T-helper 1 cell treated with Interleukin-12 subunit alpha and Interleukin-12 subunit beta and Interleukin-4 antibody, amounts not matched to agents 30 μg/mL and 1 μg/mL, for 36 hours (primary cell): ENCODE measurements around the gene KRT7.
A peak's percentile ranks its signal among the peaks of the same experiment; 100 is the strongest.

Source experiments
- H3K27ac Mint-ChIP-seq: one replicate; pipeline ENCODE4 v1.8.0; 2021; ENCODE audit warnings: mild to moderate bottlenecking, mixed read lengths
- H3K27me3 Mint-ChIP-seq: one replicate; pipeline ENCODE4 v1.8.0; 2021; ENCODE audit warnings: low read depth, mixed read lengths
- H3K36me3 Mint-ChIP-seq: one replicate; pipeline ENCODE4 v1.8.0; 2021; ENCODE audit warnings: low read depth, mixed read lengths
- H3K4me1 Mint-ChIP-seq: one replicate; pipeline ENCODE4 v1.8.0; 2021; ENCODE audit warnings: low read depth, mixed read lengths
- H3K4me3 Mint-ChIP-seq: one replicate; pipeline ENCODE4 v1.8.0; 2021; ENCODE audit warnings: mild to moderate bottlenecking, moderate library complexity, mixed read lengths
- H3K9me3 Mint-ChIP-seq: one replicate; pipeline ENCODE4 v1.8.0; 2021; ENCODE audit warnings: mixed read lengths

KRT7 gene

DNA sequence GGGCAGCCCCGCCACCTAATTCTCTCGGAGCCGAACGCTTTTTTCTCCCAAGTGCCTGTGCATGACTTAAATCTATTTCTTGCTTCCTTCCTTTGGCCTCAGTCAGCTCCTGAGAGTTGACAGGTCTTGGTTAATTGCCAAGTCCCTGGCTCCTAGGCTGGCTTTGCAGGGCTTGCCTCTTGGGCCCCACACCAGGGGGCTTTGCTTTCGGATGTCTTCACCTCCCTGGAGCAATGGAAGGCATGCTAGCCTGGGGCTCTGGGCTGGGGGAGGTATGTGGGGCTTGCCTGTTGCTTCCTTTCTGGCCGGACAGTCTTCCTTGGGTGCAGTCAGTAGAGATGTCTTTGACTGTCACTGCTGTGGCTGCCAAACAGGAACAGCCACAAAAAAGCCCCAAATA lies 39.1 kb upstream of the KRT7 start:
- Mint-ChIP-seq H3K4me1 (peaks cover 8% of the 10 kb centered on the region), H3K4me3 (no peak overlapping the region), H3K27me3 (peaks cover 8% of the 10 kb centered on the region), H3K36me3 (no peaks in the 10 kb centered on the region), H3K27ac (no peak overlapping the region), H3K9me3 (no peaks in the 10 kb centered on the region)

DNA sequence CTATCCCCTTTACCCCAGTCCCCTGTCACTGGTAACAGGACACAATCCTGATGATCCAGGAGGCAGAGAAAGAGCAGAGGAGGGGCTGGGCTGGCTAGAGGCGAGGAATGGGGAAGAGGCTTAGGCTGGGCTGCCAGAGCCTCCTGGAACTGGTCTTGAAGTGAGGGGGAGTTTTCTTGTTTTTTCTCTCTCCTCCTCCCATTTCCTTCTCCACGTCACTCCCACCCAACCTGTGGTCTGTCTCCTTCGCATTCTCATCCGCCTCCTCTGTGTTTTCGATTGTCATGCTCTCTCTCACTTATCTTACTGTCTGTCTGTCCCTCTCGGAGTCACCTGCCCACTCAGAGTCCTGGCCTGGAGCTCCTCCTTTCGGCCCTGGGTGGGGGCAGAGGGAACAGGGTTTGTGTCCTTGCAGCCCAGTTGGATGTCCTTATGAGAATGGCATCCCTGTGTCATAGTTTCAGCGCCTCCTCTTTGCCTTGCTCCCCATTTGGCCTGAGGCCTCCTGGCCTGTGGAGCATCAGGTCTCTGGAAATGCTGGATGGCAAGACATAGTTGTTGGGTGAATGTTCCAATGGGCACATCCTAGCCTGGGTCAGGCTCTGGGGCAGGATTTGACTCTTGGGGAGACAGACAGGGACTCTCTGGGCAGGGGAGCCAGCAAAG lies 37.8 kb upstream of the KRT7 start:
- Mint-ChIP-seq H3K9me3 (no peaks in the 10 kb centered on the region), H3K4me3 (no peak overlapping the region), H3K27me3 (peaks cover 8% of the 10 kb centered on the region), H3K4me1 (peaks cover 5% of the 10 kb centered on the region), H3K27ac (no peak overlapping the region), H3K36me3 (no peaks in the 10 kb centered on the region)

GRCh38 chr12:52197371-52198231 lies 35.4 kb upstream of the KRT7 start:
- Mint-ChIP-seq H3K27ac (no peak overlapping the region), H3K27me3 (peaks cover 12% of the 10 kb centered on the region), H3K4me1 (peaks cover 5% of the 10 kb centered on the region), H3K36me3 (no peaks in the 10 kb centered on the region), H3K9me3 (no peaks in the 10 kb centered on the region), H3K4me3 (no peak overlapping the region)

GRCh38 chr12:52198454-52199215 lies 34.4 kb upstream of the KRT7 start:
- H3K27ac Mint-ChIP-seq = no peak overlapping the region
- peaks cover 6% of the 10 kb centered on the region for H3K4me1 Mint-ChIP-seq
- H3K9me3 Mint-ChIP-seq = no peaks in the 10 kb centered on the region
- peaks cover 18% of the 10 kb centered on the region for H3K27me3 Mint-ChIP-seq
- H3K36me3 Mint-ChIP-seq = no peaks in the 10 kb centered on the region
- H3K4me3 Mint-ChIP-seq = no peak overlapping the region

- H3K27ac Mint-ChIP-seq = no peak overlapping the region
- H3K27me3 Mint-ChIP-seq = peaks cover 18% of the 10 kb centered on the region
- no peaks in the 10 kb centered on the region for H3K36me3 Mint-ChIP-seq
- H3K4me3 Mint-ChIP-seq = no peak overlapping the region
- H3K9me3 Mint-ChIP-seq = no peaks in the 10 kb centered on the region
- H3K4me1 Mint-ChIP-seq = peaks cover 3% of the 10 kb centered on the region
Observed at GRCh38 chr12:52199294-52199919, 33.6 kb upstream of the KRT7 start.

DNA sequence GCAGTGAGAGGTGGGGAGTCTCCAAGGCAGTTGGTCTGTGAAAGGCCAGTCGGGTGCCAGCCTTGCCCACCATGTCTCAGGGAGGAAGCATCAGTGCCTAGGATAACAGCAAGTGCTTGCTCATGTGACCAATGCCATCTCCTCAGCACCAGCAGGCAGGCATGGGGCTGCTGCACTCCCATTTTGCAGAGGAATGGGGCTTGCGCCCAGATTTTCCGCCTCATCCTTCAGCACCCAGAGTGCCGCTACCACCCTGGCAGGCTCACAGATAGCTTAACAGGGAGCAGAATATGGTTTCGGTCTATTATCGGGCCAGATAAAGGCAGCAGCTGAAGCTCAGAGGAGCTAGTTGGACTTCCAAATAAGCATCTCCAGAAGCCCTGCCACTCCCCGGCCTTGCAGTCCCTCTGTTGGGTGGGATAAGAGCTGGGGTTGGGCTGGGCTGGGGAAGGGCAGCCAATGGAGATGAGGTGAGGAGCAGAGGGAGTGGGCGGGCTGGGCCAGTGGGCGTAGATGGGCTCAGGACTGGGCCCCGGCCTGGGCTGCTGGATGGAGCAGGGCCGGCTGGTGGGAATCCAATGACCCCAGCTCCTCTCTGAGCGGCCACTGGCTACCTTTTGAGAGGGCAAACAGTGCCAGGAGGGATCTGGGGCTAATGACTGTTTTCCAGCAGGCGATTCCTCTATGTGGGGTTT lies 32.8 kb upstream of the KRT7 start:
- Mint-ChIP-seq H3K4me3 (no peak overlapping the region), H3K36me3 (no peaks in the 10 kb centered on the region), H3K27ac (no peak overlapping the region), H3K27me3 (peaks cover 17% of the 10 kb centered on the region), H3K9me3 (no peaks in the 10 kb centered on the region), H3K4me1 (peaks cover 2% of the 10 kb centered on the region)

- H3K4me3 Mint-ChIP-seq = no peak overlapping the region
- peaks cover 1% of the 10 kb centered on the region for H3K4me1 Mint-ChIP-seq
- no peak overlapping the region for H3K27ac Mint-ChIP-seq
- no peaks in the 10 kb centered on the region for H3K36me3 Mint-ChIP-seq
- no peaks in the 10 kb centered on the region for H3K9me3 Mint-ChIP-seq
- peaks cover 14% of the 10 kb centered on the region for H3K27me3 Mint-ChIP-seq
Observed at GRCh38 chr12:52200781-52201450, 32.1 kb upstream of the KRT7 start.

DNA sequence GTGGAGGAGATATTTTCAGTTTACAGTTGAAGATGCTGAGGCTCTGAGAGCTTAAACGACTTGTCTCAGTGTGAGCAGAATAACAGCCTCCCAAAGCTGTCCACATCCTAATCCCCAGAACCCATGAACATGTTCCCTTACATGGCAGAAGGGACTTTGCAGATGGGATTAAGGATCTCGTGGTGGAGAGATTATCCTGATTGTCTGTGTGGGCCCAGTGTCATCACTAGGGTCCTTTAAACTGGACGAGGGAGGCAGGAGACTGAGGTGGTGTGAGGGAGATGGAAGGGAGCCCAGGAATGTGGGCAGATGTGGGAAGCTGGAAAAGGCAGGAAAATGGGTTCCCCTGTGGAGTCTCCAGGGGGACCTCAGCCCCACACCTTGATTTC lies 31.6 kb upstream of the KRT7 start:
- no peak overlapping the region for H3K27ac Mint-ChIP-seq
- H3K9me3 Mint-ChIP-seq = no peaks in the 10 kb centered on the region
- H3K4me3 Mint-ChIP-seq = no peak overlapping the region
- H3K27me3 Mint-ChIP-seq = peaks cover 14% of the 10 kb centered on the region
- H3K4me1 Mint-ChIP-seq = peaks cover 1% of the 10 kb centered on the region
- no peaks in the 10 kb centered on the region for H3K36me3 Mint-ChIP-seq

GRCh38 chr12:52202361-52203078 lies 30.5 kb upstream of the KRT7 start:
- peaks cover 14% of the 10 kb centered on the region for H3K27me3 Mint-ChIP-seq
- H3K9me3 Mint-ChIP-seq = no peaks in the 10 kb centered on the region
- H3K36me3 Mint-ChIP-seq = no peaks in the 10 kb centered on the region
- H3K27ac Mint-ChIP-seq = no peak overlapping the region
- no peak overlapping the region for H3K4me3 Mint-ChIP-seq
- peaks cover 1% of the 10 kb centered on the region for H3K4me1 Mint-ChIP-seq

DNA sequence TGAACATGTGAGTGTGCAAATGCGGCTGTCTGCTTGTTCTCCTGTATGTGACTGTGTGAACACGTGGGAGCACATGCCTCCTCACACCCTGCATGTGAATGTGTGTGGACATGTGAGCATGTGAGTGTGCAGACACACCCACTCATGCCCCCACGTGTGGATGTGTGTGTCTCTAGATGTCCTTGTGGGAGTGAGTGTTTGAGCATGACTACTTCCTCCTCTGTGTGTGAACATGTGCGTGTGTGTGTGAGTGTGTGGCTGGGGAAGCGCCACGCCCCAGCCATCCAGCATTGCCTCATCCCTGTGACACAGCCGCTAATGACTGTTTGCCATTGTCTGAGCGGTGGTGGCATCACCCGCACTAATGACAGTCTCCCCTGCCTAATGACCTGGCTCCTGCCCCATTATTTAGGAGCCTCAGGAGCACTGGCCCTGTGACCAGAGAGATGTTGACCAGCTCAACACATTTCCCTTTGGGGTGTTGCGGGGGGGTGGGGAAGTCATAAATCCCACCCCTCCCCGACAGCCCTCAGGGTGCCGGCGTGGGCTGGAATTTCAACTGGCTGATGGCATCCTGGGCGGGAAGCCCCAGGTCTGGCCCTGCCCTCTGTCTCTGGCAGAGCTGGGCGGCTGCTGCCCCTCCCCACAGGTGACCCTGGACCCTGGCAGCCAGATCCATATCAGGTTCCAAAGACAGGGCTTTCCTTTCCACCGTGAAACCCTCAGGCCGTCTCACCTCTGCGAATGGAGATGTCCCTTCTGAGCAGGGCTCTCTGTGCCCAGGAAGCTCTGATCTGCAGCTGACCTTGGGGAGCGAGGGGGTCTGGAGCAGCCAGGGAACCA lies 29.7 kb upstream of the KRT7 start:
- Mint-ChIP-seq H3K27ac (peak overlapping the region; percentile 2), H3K27me3 (peaks cover 14% of the 10 kb centered on the region), H3K36me3 (no peaks in the 10 kb centered on the region), H3K4me3 (no peak overlapping the region), H3K4me1 (peaks cover 1% of the 10 kb centered on the region), H3K9me3 (no peaks in the 10 kb centered on the region)

GRCh38 chr12:52204095-52204930 lies 28.7 kb upstream of the KRT7 start:
- Mint-ChIP-seq H3K27ac (no peak overlapping the region), H3K4me3 (no peak overlapping the region), H3K4me1 (peaks cover 1% of the 10 kb centered on the region), H3K36me3 (no peaks in the 10 kb centered on the region), H3K9me3 (no peaks in the 10 kb centered on the region), H3K27me3 (peaks cover 18% of the 10 kb centered on the region)
